ENCODE measurements around the gene STK35.

DNA sequence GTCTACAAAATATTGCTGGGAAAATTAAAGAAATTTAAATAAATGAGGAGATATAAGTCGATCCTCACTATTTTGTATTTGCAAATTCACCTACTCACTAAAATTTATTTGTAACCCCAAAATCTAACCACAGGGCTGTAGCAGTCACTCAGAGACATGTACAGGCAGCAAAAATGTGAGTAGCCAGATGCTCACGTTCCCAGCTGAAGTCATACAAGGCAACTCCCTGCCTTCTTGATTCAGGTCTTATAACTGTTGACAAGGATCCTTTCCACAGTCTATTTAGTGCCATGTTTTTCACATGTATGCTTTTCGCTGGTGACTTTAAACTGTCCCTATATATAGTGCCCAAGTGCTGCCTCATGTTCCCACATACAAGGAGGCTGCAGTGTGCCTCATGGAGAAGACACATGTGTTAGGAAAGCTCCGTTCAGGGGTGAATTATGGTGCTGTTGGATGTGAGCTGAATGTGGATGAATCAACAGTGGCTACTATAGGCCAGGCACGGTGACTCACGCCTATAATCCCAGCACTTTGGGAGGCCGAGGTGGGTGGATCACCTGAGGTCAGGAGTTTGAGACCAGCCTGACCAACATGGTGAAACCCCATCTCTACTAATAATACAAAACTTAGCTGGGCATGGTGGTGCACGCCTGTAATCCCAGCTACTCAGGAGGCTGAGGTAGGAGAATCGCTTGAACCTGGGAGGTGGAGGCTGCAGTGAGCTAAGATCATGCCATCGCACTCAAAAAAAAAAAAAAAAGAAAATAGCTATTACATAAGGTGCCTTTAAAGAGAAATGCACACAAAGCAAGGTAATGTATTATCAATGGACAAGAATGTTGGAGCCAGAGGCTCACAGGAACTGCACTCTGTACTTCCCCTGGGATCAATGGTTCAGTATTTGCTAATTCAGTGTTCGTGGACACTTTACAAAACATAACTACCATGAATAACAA is 55.3 kb downstream of the STK35 start:
- no peak for TF ChIP-seq CTCF (IDR thresholded peaks at IDR 0.05)
- TF ChIP-seq EP300 (IDR thresholded peaks at IDR 0.05), result no peak

Measured in ovary (tissue), 3 donors.